ENCODE measurements around the gene CTBP1.
A peak's percentile ranks its signal among the peaks of the same experiment; 100 is the strongest.

Gene CTBP1

DNA sequence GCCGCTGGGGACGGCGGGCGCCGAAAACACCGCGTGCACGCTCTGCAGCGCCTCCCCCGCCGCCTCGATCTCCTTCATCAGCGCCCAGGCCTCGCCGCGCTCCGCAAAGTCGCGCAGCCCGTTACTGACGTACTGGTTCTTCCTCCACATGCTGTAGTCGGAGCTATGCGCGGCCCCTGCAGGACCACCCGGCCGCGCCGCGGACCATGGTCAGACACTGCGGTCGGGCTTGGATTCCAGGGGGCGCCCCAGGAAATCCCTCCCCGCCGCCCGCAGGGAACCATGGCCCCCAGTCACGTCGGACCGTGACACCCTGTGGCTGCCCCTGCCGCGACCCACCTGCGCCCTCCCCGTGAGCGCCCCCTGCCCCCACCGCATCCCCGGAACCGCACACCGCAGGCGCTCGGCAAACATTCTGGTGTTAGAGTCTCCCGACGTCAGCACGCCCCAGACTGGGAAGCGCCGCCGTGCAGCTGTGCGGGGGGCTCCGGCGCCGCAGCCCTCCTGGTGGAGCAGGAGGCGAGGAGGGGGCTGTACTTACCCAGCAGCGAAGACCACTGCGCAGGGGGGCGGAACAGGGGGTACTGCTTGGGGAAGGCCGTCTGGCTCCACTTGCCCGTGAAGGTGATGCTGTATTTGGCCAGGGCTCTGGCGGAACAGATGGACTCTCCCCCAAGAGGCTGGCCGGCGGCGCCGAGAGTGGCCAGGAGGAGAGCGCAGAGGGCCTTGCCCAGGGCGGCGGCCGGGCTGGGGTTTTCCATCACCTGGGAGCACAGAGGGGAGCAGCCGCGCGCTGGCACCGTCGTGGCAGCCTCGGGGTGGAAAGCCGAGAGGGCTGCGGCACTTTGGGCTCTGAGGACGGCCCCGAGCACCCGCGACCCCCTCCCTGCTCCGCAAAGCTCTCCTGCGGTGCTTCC, 77.4 kb downstream of the CTBP1 start:
- peaks cover 0 to 11% (median 5%) of the 10 kb centered on the region in 5 donors for H3K36me3 ChIP-seq (ENCODE audit: control insufficient read depth in 5 of 5, insufficient read depth in 5 of 5, low read length in 5 of 5)
- peaks cover 0 to 36% (median 23%) of the 10 kb centered on the region in 5 donors for H3K27me3 ChIP-seq (ENCODE audit: control insufficient read depth in 5 of 5, insufficient read depth in 4 of 5, low read length in 5 of 5)
- peak overlapping the region in 4 of 5 donors; percentile 48 to 62 (median 54) for H3K4me3 ChIP-seq (ENCODE audit: low read depth in 1 of 5, low read length in 5 of 5)
- no peak overlapping the region for H3K27ac ChIP-seq (ENCODE audit: low read depth, low read length)
- H3K9me3 ChIP-seq (ENCODE audit: control insufficient read depth in 5 of 5, low read length in 5 of 5): no peaks in the 10 kb centered on the region
- no peak overlapping the region for H3K9ac ChIP-seq (ENCODE audit: low read length in 5 of 5)
- H3K4me1 ChIP-seq (ENCODE audit: control insufficient read depth in 5 of 5, insufficient read depth in 5 of 5, low read length in 5 of 5): peaks cover 4 to 80% (median 66%) of the 10 kb centered on the region in 5 donors

DNA sequence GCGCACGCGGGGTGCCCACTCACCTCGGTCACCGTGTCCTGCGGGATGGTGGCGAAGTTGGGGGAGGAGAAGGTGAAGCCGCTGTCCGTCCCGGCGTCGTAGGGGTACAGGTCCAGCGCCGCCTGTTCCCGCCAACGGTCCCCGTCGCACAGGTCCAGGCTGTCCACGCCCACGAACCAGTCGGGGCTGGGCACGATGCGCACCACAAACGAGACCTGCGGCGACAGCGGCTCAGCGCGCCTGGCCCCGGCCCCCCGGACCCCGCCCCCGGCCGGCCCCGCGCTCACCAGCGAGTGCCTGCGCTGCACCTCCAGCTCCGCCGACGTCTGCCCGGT, 78.0 kb downstream of the CTBP1 start:
- Histone ChIP-seq H3K27ac (ENCODE audit: low read depth, low read length) (no peak overlapping the region), H3K4me3 (ENCODE audit: low read depth in 1 of 5, low read length in 5 of 5) (peak overlapping the region in 3 of 5 donors; percentile 52 to 62 (median 55)), H3K9me3 (ENCODE audit: control insufficient read depth in 5 of 5, low read length in 5 of 5) (no peaks in the 10 kb centered on the region), H3K27me3 (ENCODE audit: control insufficient read depth in 5 of 5, insufficient read depth in 4 of 5, low read length in 5 of 5) (peaks cover 0 to 36% (median 23%) of the 10 kb centered on the region in 5 donors), H3K4me1 (ENCODE audit: control insufficient read depth in 5 of 5, insufficient read depth in 5 of 5, low read length in 5 of 5) (peaks cover 4 to 80% (median 66%) of the 10 kb centered on the region in 5 donors), H3K9ac (ENCODE audit: low read length in 5 of 5) (no peak overlapping the region), H3K36me3 (ENCODE audit: control insufficient read depth in 5 of 5, insufficient read depth in 5 of 5, low read length in 5 of 5) (peaks cover 0 to 11% (median 5%) of the 10 kb centered on the region in 5 donors)

DNA sequence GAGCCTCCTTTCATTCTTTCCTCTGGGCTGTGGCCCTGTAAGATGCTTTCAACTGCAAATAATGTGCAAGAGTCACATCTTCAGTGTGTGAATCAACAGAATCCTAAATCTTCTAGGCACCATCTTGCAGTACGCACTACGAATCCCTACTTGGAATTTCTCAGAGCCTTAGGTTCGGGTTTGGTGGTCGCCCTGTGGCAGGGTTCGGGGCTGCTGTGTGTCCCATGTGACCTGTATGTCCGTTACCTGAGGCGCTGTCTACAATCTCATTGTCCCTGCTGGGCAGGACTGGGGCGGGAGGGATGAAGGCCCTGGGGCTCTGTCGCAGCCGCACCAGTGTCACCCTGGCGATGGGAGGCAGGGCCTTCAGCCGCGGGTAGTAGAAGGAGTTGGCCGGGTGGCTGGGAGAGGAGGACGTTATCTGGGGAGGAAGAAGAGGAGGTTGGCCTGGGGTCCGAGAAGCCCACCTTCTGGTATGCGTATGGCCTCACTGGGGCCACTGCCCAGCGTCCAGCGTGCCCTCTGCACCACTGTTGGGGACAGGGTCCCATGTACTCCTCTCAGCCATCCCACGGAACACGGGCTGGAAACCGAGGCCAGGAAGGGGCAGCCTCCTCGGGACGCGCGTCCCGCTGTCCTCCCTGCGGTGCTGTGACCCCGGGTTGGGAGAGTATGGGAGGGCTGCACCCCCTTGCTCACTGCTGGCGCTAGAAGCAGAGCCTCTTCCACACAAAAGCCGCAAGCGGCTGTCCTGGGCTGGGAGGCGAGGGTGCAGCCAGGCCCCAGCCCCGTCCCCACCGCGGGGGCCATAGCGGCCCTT, 78.6 kb downstream of the CTBP1 start:
- Histone ChIP-seq H3K27me3 (ENCODE audit: control insufficient read depth in 5 of 5, insufficient read depth in 4 of 5, low read length in 5 of 5) (peaks cover 0 to 36% (median 23%) of the 10 kb centered on the region in 5 donors), H3K27ac (ENCODE audit: low read depth, low read length) (no peak overlapping the region), H3K4me3 (ENCODE audit: low read depth in 1 of 5, low read length in 5 of 5) (peak overlapping the region in 1 of 5 donors; percentile 18), H3K4me1 (ENCODE audit: control insufficient read depth in 5 of 5, insufficient read depth in 5 of 5, low read length in 5 of 5) (peaks cover 4 to 80% (median 64%) of the 10 kb centered on the region in 5 donors), H3K36me3 (ENCODE audit: control insufficient read depth in 5 of 5, insufficient read depth in 5 of 5, low read length in 5 of 5) (peaks cover 0 to 11% (median 5%) of the 10 kb centered on the region in 5 donors), H3K9me3 (ENCODE audit: control insufficient read depth in 5 of 5, low read length in 5 of 5) (no peaks in the 10 kb centered on the region), H3K9ac (ENCODE audit: low read length in 5 of 5) (no peak overlapping the region)

DNA sequence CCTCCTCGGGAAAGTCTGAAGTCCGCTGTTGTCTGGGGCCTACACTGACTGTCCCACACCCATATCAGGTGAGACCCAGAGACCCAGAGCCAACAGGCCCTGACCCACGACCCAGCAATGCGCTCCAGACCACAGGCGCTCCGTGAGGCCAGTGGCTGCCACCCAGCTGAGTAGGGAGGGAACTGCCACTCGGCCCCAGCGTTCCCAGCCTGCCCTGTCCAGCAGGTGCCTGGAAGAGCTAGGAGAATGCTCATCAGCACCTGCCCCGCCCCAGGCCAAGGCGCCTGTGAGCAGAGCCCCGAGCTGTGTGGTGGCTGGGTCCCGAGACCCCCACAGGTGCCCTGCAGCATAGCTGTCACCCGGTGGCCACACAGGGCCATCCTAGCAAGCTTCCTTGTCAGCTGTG, 79.2 kb downstream of the CTBP1 start:
- peaks cover 0 to 36% (median 23%) of the 10 kb centered on the region in 5 donors for H3K27me3 ChIP-seq (ENCODE audit: control insufficient read depth in 5 of 5, insufficient read depth in 4 of 5, low read length in 5 of 5)
- no peaks in the 10 kb centered on the region for H3K9me3 ChIP-seq (ENCODE audit: control insufficient read depth in 5 of 5, low read length in 5 of 5)
- H3K36me3 ChIP-seq (ENCODE audit: control insufficient read depth in 5 of 5, insufficient read depth in 5 of 5, low read length in 5 of 5): peaks cover 0 to 11% (median 5%) of the 10 kb centered on the region in 5 donors
- H3K4me1 ChIP-seq (ENCODE audit: control insufficient read depth in 5 of 5, insufficient read depth in 5 of 5, low read length in 5 of 5): peaks cover 4 to 74% (median 59%) of the 10 kb centered on the region in 5 donors
- H3K9ac ChIP-seq (ENCODE audit: low read length in 5 of 5): no peak overlapping the region
- no peak overlapping the region for H3K4me3 ChIP-seq (ENCODE audit: low read depth in 1 of 5, low read length in 5 of 5)
- H3K27ac ChIP-seq (ENCODE audit: low read depth, low read length): no peak overlapping the region

DNA sequence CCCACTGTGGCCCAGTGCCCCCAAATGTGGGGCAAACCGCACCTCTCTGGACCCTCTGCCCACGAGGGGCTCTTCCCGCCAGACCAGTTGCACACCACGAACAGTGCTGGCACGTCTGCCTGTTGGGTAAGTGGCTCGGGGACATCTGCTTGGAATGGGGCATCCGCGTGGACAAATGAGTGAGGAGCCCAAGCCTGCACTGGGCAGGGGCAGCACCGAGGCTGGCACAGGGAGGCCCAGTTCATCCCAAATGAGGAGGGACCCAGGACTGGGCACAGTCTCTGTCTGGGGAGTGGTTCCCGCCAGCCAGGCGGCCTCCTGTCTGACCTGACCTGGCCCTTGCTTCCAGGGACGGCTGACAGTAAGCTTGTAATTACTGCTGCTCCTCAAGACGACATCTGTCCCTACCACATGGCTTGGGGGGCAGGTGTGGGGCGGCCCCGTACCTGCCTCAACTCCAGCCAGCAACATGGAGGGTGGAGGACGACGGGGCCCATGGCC, 79.7 kb downstream of the CTBP1 start:
- Histone ChIP-seq H3K9ac (ENCODE audit: low read length in 5 of 5) (no peak overlapping the region), H3K4me1 (ENCODE audit: control insufficient read depth in 5 of 5, insufficient read depth in 5 of 5, low read length in 5 of 5) (peaks cover 4 to 73% (median 58%) of the 10 kb centered on the region in 5 donors), H3K4me3 (ENCODE audit: low read depth in 1 of 5, low read length in 5 of 5) (no peak overlapping the region), H3K27ac (ENCODE audit: low read depth, low read length) (no peak overlapping the region), H3K9me3 (ENCODE audit: control insufficient read depth in 5 of 5, low read length in 5 of 5) (no peaks in the 10 kb centered on the region), H3K27me3 (ENCODE audit: control insufficient read depth in 5 of 5, insufficient read depth in 4 of 5, low read length in 5 of 5) (peaks cover 0 to 36% (median 23%) of the 10 kb centered on the region in 5 donors), H3K36me3 (ENCODE audit: control insufficient read depth in 5 of 5, insufficient read depth in 5 of 5, low read length in 5 of 5) (peaks cover 0 to 11% (median 5%) of the 10 kb centered on the region in 5 donors)

DNA sequence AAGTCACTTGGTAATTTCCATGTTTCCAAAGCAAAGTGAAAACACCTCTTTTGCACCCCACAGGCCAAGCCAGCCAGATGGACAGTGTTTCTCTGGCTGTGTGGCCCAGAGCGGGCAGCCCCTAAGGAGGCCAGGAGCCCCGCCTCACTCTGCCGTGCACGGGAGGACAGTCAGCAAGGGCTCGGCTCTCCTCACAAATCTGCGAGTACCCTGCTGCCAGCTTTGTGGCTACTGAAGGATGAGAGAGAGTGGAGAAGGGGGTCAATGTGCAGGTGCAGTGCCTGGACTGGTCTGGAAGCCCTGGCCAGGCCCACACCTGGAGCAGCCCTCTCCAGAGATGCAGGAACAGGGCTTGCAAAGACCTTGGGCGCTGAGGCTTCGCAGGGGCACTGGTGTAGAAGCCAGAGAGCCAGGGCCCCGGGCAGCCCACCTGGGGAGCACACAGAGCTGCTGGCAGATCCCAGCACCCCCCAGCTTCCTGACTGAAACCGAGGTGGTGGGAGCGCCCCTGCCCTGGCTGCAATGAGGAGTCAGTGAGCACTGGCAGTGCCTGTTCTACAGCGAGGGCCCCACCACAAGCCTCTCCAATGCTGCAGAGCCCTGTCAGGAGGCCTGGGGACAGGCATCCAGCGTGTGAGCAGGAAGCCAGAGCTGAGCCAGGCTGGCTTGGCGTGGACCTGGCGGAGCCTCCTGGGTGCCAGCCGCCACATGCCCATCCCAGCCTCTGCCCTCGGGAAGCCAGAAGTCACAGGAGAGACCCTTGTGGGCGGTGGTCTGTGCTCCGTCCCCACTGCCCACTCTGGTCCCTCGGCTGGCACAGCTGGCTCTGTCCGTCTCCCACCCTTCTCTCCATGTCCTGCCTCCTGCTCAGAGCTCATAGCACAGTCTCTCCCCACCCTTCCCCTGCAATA, 80.5 kb downstream of the CTBP1 start:
- Histone ChIP-seq H3K4me1 (ENCODE audit: control insufficient read depth in 5 of 5, insufficient read depth in 5 of 5, low read length in 5 of 5) (peaks cover 4 to 66% (median 52%) of the 10 kb centered on the region in 5 donors), H3K27ac (ENCODE audit: low read depth, low read length) (no peak overlapping the region), H3K9ac (ENCODE audit: low read length in 5 of 5) (no peak overlapping the region), H3K27me3 (ENCODE audit: control insufficient read depth in 5 of 5, insufficient read depth in 4 of 5, low read length in 5 of 5) (peaks cover 0 to 34% (median 23%) of the 10 kb centered on the region in 5 donors), H3K9me3 (ENCODE audit: control insufficient read depth in 5 of 5, low read length in 5 of 5) (no peaks in the 10 kb centered on the region), H3K4me3 (ENCODE audit: low read depth in 1 of 5, low read length in 5 of 5) (peak overlapping the region in 3 of 5 donors; percentile 71 to 76 (median 76)), H3K36me3 (ENCODE audit: control insufficient read depth in 5 of 5, insufficient read depth in 5 of 5, low read length in 5 of 5) (peaks cover 0 to 11% (median 5%) of the 10 kb centered on the region in 5 donors)

DNA sequence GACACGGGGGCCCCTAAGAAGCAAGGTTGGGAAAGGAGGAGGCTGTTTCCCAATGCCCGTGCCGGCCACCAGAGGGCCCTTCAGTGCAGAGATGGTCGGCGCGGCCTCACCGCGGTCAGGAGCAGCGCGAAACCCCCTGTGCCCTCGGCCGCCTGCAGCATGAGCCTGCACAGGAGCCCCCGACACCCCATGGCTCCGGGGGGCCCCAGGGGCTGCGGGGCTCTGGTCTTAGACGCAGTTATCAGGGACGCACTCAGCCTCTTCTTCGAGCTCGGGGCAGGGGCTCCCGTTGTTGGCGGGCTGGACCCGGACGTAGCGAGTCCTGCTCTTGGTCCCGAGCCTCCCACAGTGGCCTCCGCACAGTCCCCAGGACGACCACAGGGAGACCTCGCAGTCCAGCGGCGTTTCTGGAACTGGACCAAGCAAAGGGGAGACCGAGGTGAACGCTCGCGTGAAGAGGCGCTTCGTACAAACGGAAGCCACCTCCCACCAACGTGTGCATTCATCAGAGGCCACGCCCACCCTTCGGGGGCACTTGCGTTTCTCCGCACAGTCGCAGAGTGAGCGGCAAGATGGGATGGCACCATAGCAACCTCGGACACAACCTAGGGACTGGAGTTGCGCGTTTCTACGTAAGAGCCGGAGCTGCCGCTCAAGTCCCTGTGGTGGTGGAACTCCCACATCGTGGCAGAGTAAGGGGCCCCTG, 81.5 kb downstream of the CTBP1 start:
- Histone ChIP-seq H3K9ac (ENCODE audit: low read length in 5 of 5) (peak overlapping the region in 4 of 5 donors; percentile 14 to 66 (median 32)), H3K9me3 (ENCODE audit: control insufficient read depth in 5 of 5, low read length in 5 of 5) (no peaks in the 10 kb centered on the region), H3K27ac (ENCODE audit: low read depth, low read length) (no peak overlapping the region), H3K4me1 (ENCODE audit: control insufficient read depth in 5 of 5, insufficient read depth in 5 of 5, low read length in 5 of 5) (peaks cover 4 to 57% (median 46%) of the 10 kb centered on the region in 5 donors), H3K4me3 (ENCODE audit: low read depth in 1 of 5, low read length in 5 of 5) (peak overlapping the region; percentile 71 to 79 (median 76)), H3K36me3 (ENCODE audit: control insufficient read depth in 5 of 5, insufficient read depth in 5 of 5, low read length in 5 of 5) (peaks cover 0 to 11% (median 5%) of the 10 kb centered on the region in 5 donors), H3K27me3 (ENCODE audit: control insufficient read depth in 5 of 5, insufficient read depth in 4 of 5, low read length in 5 of 5) (peaks cover 0 to 29% (median 23%) of the 10 kb centered on the region in 5 donors)

DNA sequence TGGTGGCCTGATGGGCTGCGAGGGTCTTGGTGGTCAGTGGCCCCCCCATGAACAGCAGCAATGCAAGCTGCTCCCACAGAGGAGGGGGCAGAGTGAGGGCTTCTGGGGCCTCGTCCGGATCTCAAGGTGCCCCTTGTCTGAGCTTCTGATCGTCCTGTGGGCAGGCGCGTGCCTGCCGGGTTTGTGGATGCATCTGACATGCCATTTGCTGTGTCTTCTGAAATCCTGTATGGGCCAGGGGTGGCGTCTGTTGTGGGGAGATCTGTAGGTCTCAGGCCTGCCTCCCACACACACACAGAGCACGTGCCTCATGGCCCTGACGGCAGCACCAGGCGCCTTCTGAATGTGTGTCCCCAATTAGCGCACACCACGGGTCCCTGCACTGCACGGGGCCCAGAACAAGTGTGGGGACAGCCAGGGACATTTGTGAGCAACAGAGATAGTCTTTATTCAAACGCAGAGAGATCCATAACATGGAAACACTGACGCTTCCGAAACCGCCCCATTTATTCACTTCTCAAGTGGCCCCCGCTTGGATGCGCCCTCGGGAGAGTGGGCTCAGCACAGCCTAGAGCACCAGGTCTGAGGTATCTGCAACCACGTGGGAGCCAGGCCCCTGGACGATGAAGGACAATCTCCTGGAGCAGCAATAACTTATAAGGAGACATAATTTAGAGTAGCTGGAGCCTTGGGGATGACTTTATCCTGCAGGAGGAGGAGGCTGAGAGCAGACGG, 82.3 kb downstream of the CTBP1 start:
- no peak overlapping the region for H3K27ac ChIP-seq (ENCODE audit: low read depth, low read length)
- H3K9ac ChIP-seq (ENCODE audit: low read length in 5 of 5): peak overlapping the region in 1 of 5 donors; percentile 43
- peaks cover 4 to 50% (median 39%) of the 10 kb centered on the region in 5 donors for H3K4me1 ChIP-seq (ENCODE audit: control insufficient read depth in 5 of 5, insufficient read depth in 5 of 5, low read length in 5 of 5)
- H3K4me3 ChIP-seq (ENCODE audit: low read depth in 1 of 5, low read length in 5 of 5): peak overlapping the region in 2 of 5 donors; percentile 76
- H3K27me3 ChIP-seq (ENCODE audit: control insufficient read depth in 5 of 5, insufficient read depth in 4 of 5, low read length in 5 of 5): peaks cover 0 to 22% (median 18%) of the 10 kb centered on the region in 5 donors
- H3K9me3 ChIP-seq (ENCODE audit: control insufficient read depth in 5 of 5, low read length in 5 of 5): no peaks in the 10 kb centered on the region
- H3K36me3 ChIP-seq (ENCODE audit: control insufficient read depth in 5 of 5, insufficient read depth in 5 of 5, low read length in 5 of 5): peaks cover 0 to 11% (median 5%) of the 10 kb centered on the region in 5 donors

All from subcutaneous abdominal adipose tissue (tissue), 5 donors.